ENCODE data around the gene UBE2E3. TPM values are rescaled to one million over a fixed set of nuclear protein-coding genes. Genes with fewer than 3 reads are reported as not detected.

The UBE2E3 gene
- total RNA-seq, 1 experiment from 2014 or later = 91.3 TPM

DNA sequence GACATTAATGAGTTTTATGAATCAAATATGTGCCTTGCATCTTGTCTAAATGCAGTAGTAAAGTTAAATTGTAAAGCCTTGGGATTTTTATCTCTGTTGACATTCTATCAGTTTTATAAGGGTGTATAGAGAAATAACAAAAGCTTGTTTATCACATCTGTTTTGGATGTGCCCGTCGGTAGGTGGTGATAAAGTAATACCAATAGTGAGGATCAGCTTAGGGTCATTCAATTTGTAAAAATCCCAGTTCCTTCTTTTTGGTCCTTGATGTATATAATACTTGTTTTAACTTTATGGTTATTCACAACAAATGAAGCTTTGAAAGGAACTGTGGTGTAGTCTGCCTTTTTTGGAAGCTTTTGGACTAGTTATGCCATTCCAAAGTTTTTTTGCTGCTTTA is 12.6 kb downstream of the UBE2E3 start:
- intact Hi-C loops (cut with micrococcal nuclease; ENCODE audit: unreplicated experiment) = no loop called here
- TF ChIP-seq SIN3A (IDR thresholded peaks at IDR 0.05; ENCODE audit: borderline replicate concordance, insufficient read depth, low read depth, low read length) (no peak), POLR2AphosphoS5 (IDR thresholded peaks at IDR 0.05; ENCODE audit: low read depth, low read length) (no peak), TCF7L2 (IDR thresholded peaks at IDR 0.05; ENCODE audit: low read depth, low read length) (no peak)
- TF ChIP-seq, protein P1, sequence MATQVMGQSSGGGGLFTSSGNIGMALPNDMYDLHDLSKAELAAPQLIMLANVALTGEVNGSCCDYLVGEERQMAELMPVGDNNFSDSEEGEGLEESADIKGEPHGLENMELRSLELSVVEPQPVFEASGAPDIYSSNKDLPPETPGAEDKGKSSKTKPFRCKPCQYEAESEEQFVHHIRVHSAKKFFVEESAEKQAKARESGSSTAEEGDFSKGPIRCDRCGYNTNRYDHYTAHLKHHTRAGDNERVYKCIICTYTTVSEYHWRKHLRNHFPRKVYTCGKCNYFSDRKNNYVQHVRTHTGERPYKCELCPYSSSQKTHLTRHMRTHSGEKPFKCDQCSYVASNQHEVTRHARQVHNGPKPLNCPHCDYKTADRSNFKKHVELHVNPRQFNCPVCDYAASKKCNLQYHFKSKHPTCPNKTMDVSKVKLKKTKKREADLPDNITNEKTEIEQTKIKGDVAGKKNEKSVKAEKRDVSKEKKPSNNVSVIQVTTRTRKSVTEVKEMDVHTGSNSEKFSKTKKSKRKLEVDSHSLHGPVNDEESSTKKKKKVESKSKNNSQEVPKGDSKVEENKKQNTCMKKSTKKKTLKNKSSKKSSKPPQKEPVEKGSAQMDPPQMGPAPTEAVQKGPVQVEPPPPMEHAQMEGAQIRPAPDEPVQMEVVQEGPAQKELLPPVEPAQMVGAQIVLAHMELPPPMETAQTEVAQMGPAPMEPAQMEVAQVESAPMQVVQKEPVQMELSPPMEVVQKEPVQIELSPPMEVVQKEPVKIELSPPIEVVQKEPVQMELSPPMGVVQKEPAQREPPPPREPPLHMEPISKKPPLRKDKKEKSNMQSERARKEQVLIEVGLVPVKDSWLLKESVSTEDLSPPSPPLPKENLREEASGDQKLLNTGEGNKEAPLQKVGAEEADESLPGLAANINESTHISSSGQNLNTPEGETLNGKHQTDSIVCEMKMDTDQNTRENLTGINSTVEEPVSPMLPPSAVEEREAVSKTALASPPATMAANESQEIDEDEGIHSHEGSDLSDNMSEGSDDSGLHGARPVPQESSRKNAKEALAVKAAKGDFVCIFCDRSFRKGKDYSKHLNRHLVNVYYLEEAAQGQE (IDR thresholded peaks at IDR 0.05; ENCODE audit: insufficient read depth in 1 of 2, low read depth in 2 of 2, low read length in 1 of 2) = no peak
- TF ChIP-seq, protein P2, sequence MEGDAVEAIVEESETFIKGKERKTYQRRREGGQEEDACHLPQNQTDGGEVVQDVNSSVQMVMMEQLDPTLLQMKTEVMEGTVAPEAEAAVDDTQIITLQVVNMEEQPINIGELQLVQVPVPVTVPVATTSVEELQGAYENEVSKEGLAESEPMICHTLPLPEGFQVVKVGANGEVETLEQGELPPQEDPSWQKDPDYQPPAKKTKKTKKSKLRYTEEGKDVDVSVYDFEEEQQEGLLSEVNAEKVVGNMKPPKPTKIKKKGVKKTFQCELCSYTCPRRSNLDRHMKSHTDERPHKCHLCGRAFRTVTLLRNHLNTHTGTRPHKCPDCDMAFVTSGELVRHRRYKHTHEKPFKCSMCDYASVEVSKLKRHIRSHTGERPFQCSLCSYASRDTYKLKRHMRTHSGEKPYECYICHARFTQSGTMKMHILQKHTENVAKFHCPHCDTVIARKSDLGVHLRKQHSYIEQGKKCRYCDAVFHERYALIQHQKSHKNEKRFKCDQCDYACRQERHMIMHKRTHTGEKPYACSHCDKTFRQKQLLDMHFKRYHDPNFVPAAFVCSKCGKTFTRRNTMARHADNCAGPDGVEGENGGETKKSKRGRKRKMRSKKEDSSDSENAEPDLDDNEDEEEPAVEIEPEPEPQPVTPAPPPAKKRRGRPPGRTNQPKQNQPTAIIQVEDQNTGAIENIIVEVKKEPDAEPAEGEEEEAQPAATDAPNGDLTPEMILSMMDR (IDR thresholded peaks at IDR 0.05) = no peak
- ChIA-PET CTCF (no interaction called here), POLR2A (no interaction called here)
- in situ Hi-C loops (cut with HindIII; ENCODE audit: low pct_unique_long_range_greater_than_20kb, low sequenced_read_pairs) = no loop called here
- no TSS peak for BruUV-seq (replicated peaks)
- Histone ChIP-seq H3K36me3 (ENCODE audit: control insufficient read depth, insufficient read depth, low read length) (no peaks in the 10 kb centered on the region; the same call in 1 of the 2 replicates), H3K27me3 (ENCODE audit: control insufficient read depth, insufficient read depth, low read length) (no peaks in the 10 kb centered on the region), H3K4me3 (ENCODE audit: low read depth in 2 of 2, low read length in 2 of 2) (no peak overlapping the region), H3K4me1 (ENCODE audit: control insufficient read depth, insufficient read depth, low read length) (no peaks in the 10 kb centered on the region), H3K27ac (ENCODE audit: low read length) (no peak overlapping the region), H3K9me3 (ENCODE audit: control insufficient read depth, insufficient read depth, low read depth, low read length) (no peaks in the 10 kb centered on the region)
- ATAC-seq (no peak), DNase-seq (ENCODE audit: low read depth, low spot score) (no peak)

DNA sequence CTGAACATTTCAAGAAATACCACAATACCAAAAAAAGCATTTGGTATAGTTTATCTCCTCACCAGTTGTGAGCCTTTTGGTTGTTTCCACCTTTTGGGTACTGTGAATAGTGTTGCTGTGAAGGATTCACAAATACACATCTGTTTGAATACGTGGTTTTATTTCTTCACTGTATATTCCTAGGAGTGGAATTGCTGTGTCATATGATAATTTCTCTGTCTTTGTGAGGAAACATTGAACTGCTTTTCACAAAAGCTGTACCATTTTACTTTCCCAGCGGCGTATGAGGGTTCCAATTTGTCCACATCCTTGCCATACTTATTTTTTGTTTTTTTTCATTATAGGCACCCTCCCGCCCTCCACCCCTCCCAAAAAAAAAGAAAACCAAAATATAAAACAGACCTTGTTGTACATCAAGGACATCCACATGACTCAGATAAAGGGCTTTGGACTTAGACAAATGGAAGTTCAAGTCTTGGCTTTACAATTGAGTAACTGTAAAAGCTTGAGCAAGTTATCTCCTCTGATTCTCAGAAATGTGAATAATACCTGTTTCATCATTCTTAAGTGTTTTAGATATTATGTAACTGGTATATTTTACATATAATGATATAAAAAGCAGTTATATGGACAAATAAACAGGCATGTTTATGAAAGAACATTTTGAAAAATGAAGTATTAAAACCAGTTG is 19.0 kb downstream of the UBE2E3 start:
- ChIA-PET CTCF (no interaction called here), POLR2A (no interaction called here)
- Histone ChIP-seq H3K36me3 (ENCODE audit: control insufficient read depth, insufficient read depth, low read length) (no peaks in the 10 kb centered on the region; the same call in 1 of the 2 replicates), H3K4me3 (ENCODE audit: low read depth in 2 of 2, low read length in 2 of 2) (no peak overlapping the region), H3K4me1 (ENCODE audit: control insufficient read depth, insufficient read depth, low read length) (no peaks in the 10 kb centered on the region), H3K27ac (ENCODE audit: low read length) (no peak overlapping the region), H3K9me3 (ENCODE audit: control insufficient read depth, insufficient read depth, low read depth, low read length) (no peaks in the 10 kb centered on the region), H3K27me3 (ENCODE audit: control insufficient read depth, insufficient read depth, low read length) (no peaks in the 10 kb centered on the region)
- DNase-seq (ENCODE audit: low read depth, low spot score) (no peak), ATAC-seq (no peak)
- TF ChIP-seq SIN3A (IDR thresholded peaks at IDR 0.05; ENCODE audit: borderline replicate concordance, insufficient read depth, low read depth, low read length) (no peak), POLR2AphosphoS5 (IDR thresholded peaks at IDR 0.05; ENCODE audit: low read depth, low read length) (no peak), TCF7L2 (IDR thresholded peaks at IDR 0.05; ENCODE audit: low read depth, low read length) (no peak)
- TF ChIP-seq, protein P1 (IDR thresholded peaks at IDR 0.05; ENCODE audit: insufficient read depth in 1 of 2, low read depth in 2 of 2, low read length in 1 of 2) = no peak
- TF ChIP-seq, protein P2 (IDR thresholded peaks at IDR 0.05) = no peak
- in situ Hi-C loops (cut with HindIII; ENCODE audit: low pct_unique_long_range_greater_than_20kb, low sequenced_read_pairs) = no loop called here
- no TSS peak for BruUV-seq (replicated peaks)
- intact Hi-C loops (cut with micrococcal nuclease; ENCODE audit: unreplicated experiment) = no loop called here

Measured in Panc1 (cell line).